B cell (primary cell): ENCODE data around the gene MSH5.

ENCODE experiments used
- CTCF ChIP-seq: fragments of 200-600 bp; IDR thresholded peaks from one replicate; pipeline ENCODE4 v1.8.0; 2022; ENCODE audit warnings: antibody characterized with exemption, mild to moderate bottlenecking
- EZH2 ChIP-seq: IDR thresholded peaks from 2 replicates; pipeline ENCODE4 v1.6.1; 2012; ENCODE audit warnings: borderline replicate concordance, low read depth, mild to moderate bottlenecking, moderate library complexity, low read length; ENCODE audit not compliant: insufficient read depth, poor library complexity, severe bottlenecking

GRCh38 chr6:31713465-31713864, 26.3 kb upstream of the MSH5 start:
- TF ChIP-seq CTCF (no peak), EZH2 (no peak)
